Suprapubic skin (tissue), 4 donors: ENCODE results near the gene COX7C. TPM values are rescaled to one million over a fixed set of nuclear protein-coding genes. Genes with fewer than 3 reads are reported as not detected.

Source experiments
- DNase-seq, 2 donors: peaks; one replicate each; pipeline ENCODE4 v3.0.0-alpha.2; 2019; ENCODE audit warnings: low spot score in 2 of 2
- H3K27ac ChIP-seq: fragments of 200-600 bp; sonication (generic); one replicate; pipeline ENCODE4 v1.5.1; 2019
- H3K27me3 ChIP-seq: fragments of 200-600 bp; sonication (generic); one replicate; pipeline ENCODE4 v1.5.1; 2019
- H3K36me3 ChIP-seq: fragments of 200-600 bp; sonication (generic); one replicate; pipeline ENCODE4 v1.5.1; 2019
- H3K4me1 ChIP-seq: fragments of 200-600 bp; sonication (generic); one replicate; pipeline ENCODE4 v1.5.1; 2019
- H3K4me3 ChIP-seq: fragments of 200-600 bp; sonication (generic); one replicate; pipeline ENCODE4 v1.5.1; 2019; ENCODE audit warnings: mild to moderate bottlenecking
- H3K9me3 ChIP-seq: fragments of 200-600 bp; sonication (generic); one replicate; pipeline ENCODE4 v1.5.1; 2019
- EP300 ChIP-seq: sonication (generic); formaldehyde crosslinking; IDR thresholded peaks from one replicate; pipeline ENCODE4 v1.6.1; 2017; ENCODE audit warnings: antibody characterized with exemption
- POLR2A ChIP-seq, 2 donors: fragments of 450-650 bp; IDR thresholded peaks; one replicate each; pipeline ENCODE4 v1.6.1; 2017; ENCODE audit warnings: antibody characterized with exemption in 2 of 2, mild to moderate bottlenecking in 2 of 2, moderate library complexity in 2 of 2
- POLR2AphosphoS5 ChIP-seq, 3 donors: sonication (generic); formaldehyde crosslinking; IDR thresholded peaks; one replicate each; pipeline ENCODE4 v1.6.1; 2017; ENCODE audit warnings: antibody characterized with exemption in 3 of 3
- WGBS: methylation state at CpG from one replicate; pipeline ENCODE4 v1.1.5; 2018; 5-methylcytosine and 5-hydroxymethylcytosine counted together
- total RNA-seq, 4 donors: library from RNA; depleted of rRNA; stranded (reverse); fragments of >200 nt; gene quantifications; one replicate each; pipeline ENCODE4 v1.1.0, GENCODE V29; 2016
- TF ChIP-seq, protein P1 (sequence below), 2 donors: fragments of 200-600 bp in 1 of 2; fragments of 450-650 bp in 1 of 2; sonication (generic) in 1 of 2; IDR thresholded peaks; one replicate each; pipeline ENCODE4 v1.5.1; 2016 to 2019; ENCODE audit warnings: antibody characterized with exemption in 2 of 2, mild to moderate bottlenecking in 1 of 2, moderate library complexity in 1 of 2

Gene COX7C
- total RNA-seq, 4 donors from 2014 or later, result 245 to 556 (median 426) TPM

DNA sequence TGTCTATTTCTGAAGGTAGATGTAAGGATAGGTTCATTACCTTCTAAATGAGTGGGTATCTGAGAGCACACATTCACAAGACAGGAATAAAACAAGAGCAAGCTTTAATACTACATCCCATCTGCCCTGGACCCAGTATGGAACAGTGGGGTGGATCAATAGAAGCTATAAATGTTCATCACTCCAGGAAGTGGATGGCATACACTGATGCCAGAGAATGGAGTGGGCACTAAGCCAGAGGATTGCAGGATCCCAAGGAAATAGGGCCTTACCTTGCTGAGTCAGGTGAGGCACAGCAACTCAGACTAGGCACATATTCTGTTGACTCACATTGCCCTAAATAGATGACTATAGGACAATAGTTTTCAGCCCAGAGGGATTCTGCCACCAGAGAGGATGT, 21.3 kb upstream of the COX7C start:
- TF ChIP-seq, protein P1, sequence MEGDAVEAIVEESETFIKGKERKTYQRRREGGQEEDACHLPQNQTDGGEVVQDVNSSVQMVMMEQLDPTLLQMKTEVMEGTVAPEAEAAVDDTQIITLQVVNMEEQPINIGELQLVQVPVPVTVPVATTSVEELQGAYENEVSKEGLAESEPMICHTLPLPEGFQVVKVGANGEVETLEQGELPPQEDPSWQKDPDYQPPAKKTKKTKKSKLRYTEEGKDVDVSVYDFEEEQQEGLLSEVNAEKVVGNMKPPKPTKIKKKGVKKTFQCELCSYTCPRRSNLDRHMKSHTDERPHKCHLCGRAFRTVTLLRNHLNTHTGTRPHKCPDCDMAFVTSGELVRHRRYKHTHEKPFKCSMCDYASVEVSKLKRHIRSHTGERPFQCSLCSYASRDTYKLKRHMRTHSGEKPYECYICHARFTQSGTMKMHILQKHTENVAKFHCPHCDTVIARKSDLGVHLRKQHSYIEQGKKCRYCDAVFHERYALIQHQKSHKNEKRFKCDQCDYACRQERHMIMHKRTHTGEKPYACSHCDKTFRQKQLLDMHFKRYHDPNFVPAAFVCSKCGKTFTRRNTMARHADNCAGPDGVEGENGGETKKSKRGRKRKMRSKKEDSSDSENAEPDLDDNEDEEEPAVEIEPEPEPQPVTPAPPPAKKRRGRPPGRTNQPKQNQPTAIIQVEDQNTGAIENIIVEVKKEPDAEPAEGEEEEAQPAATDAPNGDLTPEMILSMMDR (IDR thresholded peaks at IDR 0.05), result no peak
- TF ChIP-seq EP300 (no peak), POLR2A (IDR thresholded peaks at IDR 0.05) (no peak), POLR2AphosphoS5 (IDR thresholded peaks at IDR 0.05) (no peak)
- H3K27ac ChIP-seq, result no peak overlapping the region
- H3K27me3 ChIP-seq, result no peaks in the 10 kb centered on the region
- no peak overlapping the region for H3K4me3 ChIP-seq
- H3K4me1 ChIP-seq, result no peaks in the 10 kb centered on the region
- H3K36me3 ChIP-seq, result no peaks in the 10 kb centered on the region
- DNase-seq, result no peak
- H3K9me3 ChIP-seq, result no peaks in the 10 kb centered on the region

DNA sequence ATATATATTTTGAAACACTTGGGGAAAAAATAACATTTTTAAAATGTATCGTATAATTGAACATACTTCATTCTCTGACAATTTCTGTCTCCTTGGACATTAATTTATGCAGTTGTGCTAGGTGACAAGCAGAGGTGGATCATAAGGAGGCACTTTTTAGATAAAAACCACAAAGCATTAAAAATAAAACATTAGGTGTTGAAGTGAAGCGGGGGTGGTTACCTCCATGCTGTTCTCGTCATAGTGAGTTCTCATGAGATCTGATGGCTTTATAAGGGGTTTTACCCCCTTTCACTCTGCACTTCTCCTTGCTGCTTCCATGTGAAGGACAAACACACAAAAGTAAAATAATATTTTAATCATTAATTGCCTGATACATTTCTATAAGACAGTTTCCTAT, 11.9 kb upstream of the COX7C start:
- no peak for DNase-seq
- TF ChIP-seq POLR2AphosphoS5 (IDR thresholded peaks at IDR 0.05), result no peak
- Histone ChIP-seq H3K9me3 (no peaks in the 10 kb centered on the region), H3K27me3 (no peaks in the 10 kb centered on the region), H3K4me1 (no peaks in the 10 kb centered on the region), H3K36me3 (no peaks in the 10 kb centered on the region), H3K4me3 (no peak overlapping the region), H3K27ac (no peak overlapping the region)
- WGBS, result 86% methylated on average over 3 of the region's 3 CpGs

DNA sequence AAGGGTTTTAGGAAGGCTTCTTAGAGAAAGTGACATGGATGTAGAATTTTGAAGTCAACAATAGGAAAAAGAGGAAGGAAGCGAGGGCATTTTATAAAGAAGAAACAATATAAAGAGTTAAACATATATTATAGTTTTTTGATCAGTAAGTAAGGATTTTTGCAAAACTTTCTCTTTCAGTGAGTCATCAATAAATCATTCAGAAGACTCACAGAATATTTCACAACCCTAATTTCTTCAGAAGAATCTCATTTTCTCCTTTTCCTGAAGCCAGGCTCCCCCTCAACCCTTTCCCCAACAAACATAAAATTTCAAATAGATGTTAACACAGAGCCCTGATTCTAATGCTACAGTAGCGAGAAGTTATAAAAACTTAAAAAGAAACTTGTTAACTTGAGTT, 4.3 kb upstream of the COX7C start:
- Histone ChIP-seq H3K27me3 (no peaks in the 10 kb centered on the region), H3K36me3 (no peaks in the 10 kb centered on the region), H3K4me3 (no peak overlapping the region), H3K4me1 (peaks cover 2% of the 10 kb centered on the region), H3K27ac (no peak overlapping the region), H3K9me3 (no peaks in the 10 kb centered on the region)
- DNase-seq, result no peak
- 90% methylated on average over 2 of the region's 2 CpGs for WGBS
- TF ChIP-seq, protein P1 (IDR thresholded peaks at IDR 0.05), result no peak
- no peak for TF ChIP-seq EP300
- no peak for TF ChIP-seq POLR2A (IDR thresholded peaks at IDR 0.05)
- TF ChIP-seq POLR2AphosphoS5 (IDR thresholded peaks at IDR 0.05), result no peak

DNA sequence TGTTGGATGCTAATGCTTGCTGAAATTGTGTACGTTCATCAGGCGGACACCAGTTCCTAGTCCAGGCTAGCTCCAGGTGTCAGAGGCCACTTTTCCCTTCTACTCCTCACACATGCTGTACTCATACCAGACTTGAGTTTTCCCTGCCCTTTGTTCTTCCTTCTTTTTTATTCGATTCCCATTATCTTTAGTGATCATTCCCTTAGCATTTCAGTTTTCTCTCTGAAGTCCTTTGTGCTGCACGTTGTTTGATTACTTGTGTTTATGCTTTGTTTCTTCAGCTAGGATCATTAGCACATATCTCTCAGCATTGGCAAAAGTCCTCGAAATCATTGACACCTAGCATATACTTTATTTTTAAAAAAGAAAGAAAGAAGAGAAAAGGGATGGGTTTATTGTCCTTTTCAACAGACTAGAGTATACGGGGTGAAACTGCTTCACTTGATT, 409 bp upstream of the COX7C start:
- 68% methylated on average over 6 of the region's 6 CpGs for WGBS
- peak overlapping the region; percentile 94 for H3K4me3 ChIP-seq
- no peak for DNase-seq
- H3K27ac ChIP-seq, result no peak overlapping the region
- TF ChIP-seq, protein P1 (IDR thresholded peaks at IDR 0.05), result no peak
- no peak for TF ChIP-seq POLR2AphosphoS5 (IDR thresholded peaks at IDR 0.05)
- TF ChIP-seq POLR2A (IDR thresholded peaks at IDR 0.05), result no peak
- no peak for TF ChIP-seq EP300
- peaks cover 31% of the 10 kb centered on the region for H3K36me3 ChIP-seq
- H3K9me3 ChIP-seq, result no peaks in the 10 kb centered on the region
- no peaks in the 10 kb centered on the region for H3K27me3 ChIP-seq
- H3K4me1 ChIP-seq, result peaks cover 16% of the 10 kb centered on the region

DNA sequence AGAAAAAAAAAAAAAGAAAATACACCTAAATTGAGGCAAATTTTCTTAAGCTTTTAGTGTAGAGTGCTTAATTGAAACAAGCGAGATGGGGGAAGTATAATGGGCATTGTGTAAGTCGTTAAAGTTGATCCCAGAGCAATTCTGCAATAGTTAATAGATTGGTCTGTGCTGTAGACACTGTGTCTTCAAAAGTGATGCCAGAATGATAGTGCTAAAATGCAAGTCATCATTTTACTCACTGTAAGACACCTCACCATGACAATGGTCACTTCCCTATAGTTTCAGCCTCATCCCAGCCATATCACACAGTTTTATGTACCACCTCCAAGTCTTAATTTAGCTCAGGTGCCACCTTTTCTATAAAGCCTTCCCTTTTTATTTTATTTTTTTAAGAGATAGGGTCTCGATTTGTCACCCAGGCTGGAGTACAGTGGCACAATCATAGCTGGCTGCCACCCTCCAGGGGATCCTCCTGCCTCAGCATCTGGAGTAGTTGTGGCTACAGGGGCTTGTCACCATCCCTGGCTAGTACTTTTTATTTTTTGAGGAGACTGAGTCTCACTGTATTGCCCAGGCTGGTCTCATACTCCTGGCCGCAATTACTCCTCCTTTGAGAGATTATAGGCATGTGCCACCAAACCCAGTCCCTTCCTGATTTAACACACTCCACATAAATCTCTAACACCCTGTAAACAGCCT, 6.2 kb downstream of the COX7C start:
- no peak for DNase-seq
- no peak overlapping the region for H3K27ac ChIP-seq
- no peaks in the 10 kb centered on the region for H3K27me3 ChIP-seq
- H3K4me1 ChIP-seq, result peaks cover 9% of the 10 kb centered on the region
- H3K36me3 ChIP-seq, result peaks cover 35% of the 10 kb centered on the region
- no peaks in the 10 kb centered on the region for H3K9me3 ChIP-seq
- WGBS, result 90% methylated on average over 4 of the region's 4 CpGs
- no peak overlapping the region for H3K4me3 ChIP-seq
- TF ChIP-seq EP300 (no peak), POLR2A (IDR thresholded peaks at IDR 0.05) (no peak), POLR2AphosphoS5 (IDR thresholded peaks at IDR 0.05) (no peak)
- TF ChIP-seq, protein P1 (IDR thresholded peaks at IDR 0.05), result no peak

DNA sequence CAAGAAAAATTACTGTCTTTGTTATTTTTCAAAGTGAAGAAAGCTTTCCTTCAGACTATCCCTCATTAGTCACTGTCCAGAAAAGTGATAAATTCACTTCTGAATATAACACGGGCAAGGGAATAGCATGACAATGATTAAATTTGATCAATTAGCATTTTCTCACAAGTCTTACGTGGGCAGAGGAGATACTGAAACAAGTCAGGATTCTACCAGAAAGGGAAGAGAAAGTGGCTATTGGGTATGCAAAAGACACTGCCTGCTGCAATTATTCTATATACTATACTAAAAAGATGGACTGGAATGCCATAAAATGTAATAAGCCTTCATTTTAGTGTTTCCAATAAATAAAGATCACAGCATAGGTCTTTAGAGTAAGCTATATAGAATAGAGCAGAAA, 7.4 kb downstream of the COX7C start:
- H3K27me3 ChIP-seq, result no peaks in the 10 kb centered on the region
- TF ChIP-seq POLR2A (IDR thresholded peaks at IDR 0.05) (no peak), EP300 (no peak)
- TF ChIP-seq, protein P1 (IDR thresholded peaks at IDR 0.05), result no peak
- H3K4me3 ChIP-seq, result no peak overlapping the region
- no peak for DNase-seq
- H3K36me3 ChIP-seq, result peaks cover 26% of the 10 kb centered on the region
- no peak overlapping the region for H3K27ac ChIP-seq
- H3K9me3 ChIP-seq, result no peaks in the 10 kb centered on the region
- no peaks in the 10 kb centered on the region for H3K4me1 ChIP-seq
- 74% methylated on average over 2 of the region's 2 CpGs for WGBS
